ENCODE measurements around the gene KDF1. TPM values are rescaled to one million over a fixed set of nuclear protein-coding genes. Genes with fewer than 3 reads are reported as not detected.

The KDF1 gene
- total and polyA plus RNA-seq, 2 of the 13 experiments (the other 11 are each of a cell fraction or from before 2014, with no cell fraction given), result 1.9 to 4.9 TPM

DNA sequence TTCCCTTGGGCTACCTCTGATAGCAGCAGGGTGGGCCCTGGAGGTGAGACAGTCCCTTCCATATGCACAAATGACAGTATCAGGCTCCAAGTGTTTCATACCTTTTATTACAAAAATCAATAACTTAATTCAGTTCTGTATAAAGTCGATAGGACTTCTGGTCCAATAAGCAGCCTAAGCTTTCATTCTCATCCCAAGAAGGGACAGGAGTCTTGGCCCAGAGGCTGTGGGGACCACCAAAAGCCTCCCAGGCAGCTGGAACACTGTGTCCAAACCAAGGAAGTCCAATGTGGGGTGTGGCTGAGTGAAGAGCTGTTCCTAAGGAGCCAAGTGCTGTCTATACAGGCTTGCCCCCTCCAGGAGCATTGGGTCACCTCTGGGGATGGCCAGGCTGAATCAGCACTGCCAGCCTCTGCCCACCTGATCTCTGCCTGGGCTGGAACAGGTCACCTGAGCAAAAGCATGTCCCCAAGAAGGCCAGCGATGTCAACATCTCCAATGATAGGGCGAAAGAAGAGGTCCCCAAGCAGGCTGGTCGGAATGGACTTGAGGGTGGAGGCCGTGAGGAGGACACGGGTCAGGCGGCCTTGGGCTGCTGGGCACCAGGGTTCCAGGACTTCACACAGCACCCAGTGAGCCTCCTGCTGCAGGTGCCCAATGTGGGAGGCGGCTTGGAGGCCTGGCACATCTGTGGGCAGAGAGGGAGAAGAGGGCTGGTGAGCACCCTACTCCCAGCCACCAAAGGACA lies 48.7 kb downstream of the KDF1 start (continued):
- TF ChIP-seq ZNF274 (CRISPR knock-in tag; IDR thresholded peaks at IDR 0.05) (peak; percentile 86), SPEN (CRISPR knock-in tag; IDR thresholded peaks at IDR 0.05; ENCODE audit: low read depth) (no peak; the same call in 1 of the 2 replicates), ZNF180 (CRISPR knock-in tag; IDR thresholded peaks at IDR 0.05; ENCODE audit: borderline replicate concordance, low read depth) (0 out of 2 replicates have a peak, but pooled peaks have one; percentile 15), SIN3A (IDR thresholded peaks at IDR 0.05; ENCODE audit: borderline replicate concordance, low read depth, low read length) (no peak), GATA4 (IDR thresholded peaks at IDR 0.05; ENCODE audit: borderline replicate concordance, low read depth) (no peak), SRSF9 (IDR thresholded peaks at IDR 0.05; ENCODE audit: borderline replicate concordance, insufficient read depth, low read depth, low read length, poor library complexity, severe bottlenecking) (no peak), ZNF143 (CRISPR knock-in tag; IDR thresholded peaks at IDR 0.05) (no peak), ZMAT3 (CRISPR knock-in tag; conservative IDR thresholded peaks at IDR 0.05) (no peak), GMEB1 (CRISPR knock-in tag; IDR thresholded peaks at IDR 0.05; ENCODE audit: borderline replicate concordance) (no peak), TBL1XR1 (IDR thresholded peaks at IDR 0.05; ENCODE audit: borderline replicate concordance, low read length, partially characterized antibody) (no peak), EHMT2 (IDR thresholded peaks at IDR 0.05; ENCODE audit: borderline replicate concordance, low read depth, low read length) (no peak), SNRNP70 (IDR thresholded peaks at IDR 0.05; ENCODE audit: low read depth, low read length) (no peak), DRAP1 (CRISPR knock-in tag; IDR thresholded peaks at IDR 0.05) (no peak), NCOA2 (CRISPR knock-in tag; IDR thresholded peaks at IDR 0.05) (no peak), DNMT3B (CRISPR knock-in tag; conservative IDR thresholded peaks at IDR 0.05) (no peak), ZNF44 (CRISPR knock-in tag; IDR thresholded peaks at IDR 0.05) (no peak), ZNF615 (CRISPR knock-in tag; IDR thresholded peaks at IDR 0.05; ENCODE audit: borderline replicate concordance) (no peak)
- TF ChIP-seq, protein P1, sequence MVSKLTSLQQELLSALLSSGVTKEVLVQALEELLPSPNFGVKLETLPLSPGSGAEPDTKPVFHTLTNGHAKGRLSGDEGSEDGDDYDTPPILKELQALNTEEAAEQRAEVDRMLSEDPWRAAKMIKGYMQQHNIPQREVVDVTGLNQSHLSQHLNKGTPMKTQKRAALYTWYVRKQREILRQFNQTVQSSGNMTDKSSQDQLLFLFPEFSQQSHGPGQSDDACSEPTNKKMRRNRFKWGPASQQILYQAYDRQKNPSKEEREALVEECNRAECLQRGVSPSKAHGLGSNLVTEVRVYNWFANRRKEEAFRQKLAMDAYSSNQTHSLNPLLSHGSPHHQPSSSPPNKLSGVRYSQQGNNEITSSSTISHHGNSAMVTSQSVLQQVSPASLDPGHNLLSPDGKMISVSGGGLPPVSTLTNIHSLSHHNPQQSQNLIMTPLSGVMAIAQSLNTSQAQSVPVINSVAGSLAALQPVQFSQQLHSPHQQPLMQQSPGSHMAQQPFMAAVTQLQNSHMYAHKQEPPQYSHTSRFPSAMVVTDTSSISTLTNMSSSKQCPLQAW (CRISPR knock-in tag; IDR thresholded peaks at IDR 0.05), result 0 out of 2 replicates have a peak, but pooled peaks have one; percentile 53
- TF ChIP-seq, protein P2, sequence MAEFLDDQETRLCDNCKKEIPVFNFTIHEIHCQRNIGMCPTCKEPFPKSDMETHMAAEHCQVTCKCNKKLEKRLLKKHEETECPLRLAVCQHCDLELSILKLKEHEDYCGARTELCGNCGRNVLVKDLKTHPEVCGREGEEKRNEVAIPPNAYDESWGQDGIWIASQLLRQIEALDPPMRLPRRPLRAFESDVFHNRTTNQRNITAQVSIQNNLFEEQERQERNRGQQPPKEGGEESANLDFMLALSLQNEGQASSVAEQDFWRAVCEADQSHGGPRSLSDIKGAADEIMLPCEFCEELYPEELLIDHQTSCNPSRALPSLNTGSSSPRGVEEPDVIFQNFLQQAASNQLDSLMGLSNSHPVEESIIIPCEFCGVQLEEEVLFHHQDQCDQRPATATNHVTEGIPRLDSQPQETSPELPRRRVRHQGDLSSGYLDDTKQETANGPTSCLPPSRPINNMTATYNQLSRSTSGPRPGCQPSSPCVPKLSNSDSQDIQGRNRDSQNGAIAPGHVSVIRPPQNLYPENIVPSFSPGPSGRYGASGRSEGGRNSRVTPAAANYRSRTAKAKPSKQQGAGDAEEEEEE (CRISPR knock-in tag; IDR thresholded peaks at IDR 0.05; ENCODE audit: borderline replicate concordance), result no peak
- TF ChIP-seq, protein P3, sequence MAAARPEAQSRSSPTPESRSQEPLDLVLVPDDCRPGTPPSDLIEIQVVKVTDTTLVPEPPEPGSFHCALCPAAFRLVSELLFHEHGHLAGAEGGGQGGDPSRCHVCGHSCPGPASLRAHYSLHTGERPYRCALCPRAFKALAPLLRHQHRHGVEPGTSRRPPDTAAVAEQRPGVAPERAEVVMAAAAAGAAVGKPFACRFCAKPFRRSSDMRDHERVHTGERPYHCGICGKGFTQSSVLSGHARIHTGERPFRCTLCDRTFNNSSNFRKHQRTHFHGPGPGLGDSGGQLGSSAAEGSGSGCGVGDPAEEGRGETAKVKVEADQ (CRISPR knock-in tag; IDR thresholded peaks at IDR 0.05; ENCODE audit: borderline replicate concordance), result peak; percentile 89; the same call in 1 of the 2 replicates
